ENCODE data around the gene GPATCH1.

Gene GPATCH1

GRCh38 chr19:33063753-33064457 lies 17.1 kb upstream of the GPATCH1 start:
- no peaks in the 10 kb centered on the region for H3K36me3 ChIP-seq (ENCODE audit: insufficient read depth, low read length)
- peaks cover 5% of the 10 kb centered on the region; the same call in 1 of the 2 replicates for H3K27me3 ChIP-seq (ENCODE audit: insufficient read depth, low read length)
- H3K4me3 ChIP-seq (ENCODE audit: low read depth, low read length): peak overlapping the region; percentile 75
- H3K27ac ChIP-seq (ENCODE audit: low read depth, low read length): no peak overlapping the region
- H3K4me1 ChIP-seq (ENCODE audit: control insufficient read depth, insufficient read depth, low read length, unreplicated experiment): no peaks in the 10 kb centered on the region
- no peaks in the 10 kb centered on the region for H3K79me2 ChIP-seq (ENCODE audit: control insufficient read depth, insufficient read depth, low read length, unreplicated experiment)
- H2AFZ ChIP-seq (ENCODE audit: low read length, unreplicated experiment): peak overlapping the region; percentile 38

GRCh38 chr19:33064458-33064791 lies 16.6 kb upstream of the GPATCH1 start:
- H3K27ac ChIP-seq (ENCODE audit: low read depth, low read length): no peak overlapping the region
- peaks cover 5% of the 10 kb centered on the region; the same call in 1 of the 2 replicates for H3K27me3 ChIP-seq (ENCODE audit: insufficient read depth, low read length)
- no peaks in the 10 kb centered on the region for H3K79me2 ChIP-seq (ENCODE audit: control insufficient read depth, insufficient read depth, low read length, unreplicated experiment)
- no peaks in the 10 kb centered on the region for H3K4me1 ChIP-seq (ENCODE audit: control insufficient read depth, insufficient read depth, low read length, unreplicated experiment)
- H3K36me3 ChIP-seq (ENCODE audit: insufficient read depth, low read length): no peaks in the 10 kb centered on the region
- H3K4me3 ChIP-seq (ENCODE audit: low read depth, low read length): peak overlapping the region; percentile 75
- H2AFZ ChIP-seq (ENCODE audit: low read length, unreplicated experiment): no peak overlapping the region

- Histone ChIP-seq H3K4me1 (ENCODE audit: control insufficient read depth, insufficient read depth, low read length, unreplicated experiment) (no peaks in the 10 kb centered on the region), H3K27ac (ENCODE audit: low read depth, low read length) (no peak within 1 kb of the TSS), H3K36me3 (ENCODE audit: insufficient read depth, low read length) (no peaks in the 10 kb centered on the region), H3K27me3 (ENCODE audit: insufficient read depth, low read length) (peaks cover 5% of the 10 kb centered on the region; the same call in 1 of the 2 replicates), H3K79me2 (ENCODE audit: control insufficient read depth, insufficient read depth, low read length, unreplicated experiment) (no peaks in the 10 kb centered on the region), H2AFZ (ENCODE audit: low read length, unreplicated experiment) (peak within 1 kb of the TSS; percentile 78), H3K4me3 (ENCODE audit: low read depth, low read length) (peak within 1 kb of the TSS; percentile 75)
These were observed 16.0 kb upstream of the GPATCH1 start, which contains the start of gene RHPN2 for GRCh38 chr19:33064792-33065550. RHPN2 (minus strand) TSS chr19:33064888; CDS start chr19:33064852, 36 bp downstream.

GRCh38 chr19:33066543-33066942 lies 14.4 kb upstream of the GPATCH1 start:
- Histone ChIP-seq H3K36me3 (ENCODE audit: insufficient read depth, low read length) (no peaks in the 10 kb centered on the region), H2AFZ (ENCODE audit: low read length, unreplicated experiment) (no peak overlapping the region), H3K4me1 (ENCODE audit: control insufficient read depth, insufficient read depth, low read length, unreplicated experiment) (no peaks in the 10 kb centered on the region)

GRCh38 chr19:33067121-33067520 lies 13.9 kb upstream of the GPATCH1 start:
- Histone ChIP-seq H3K79me2 (ENCODE audit: control insufficient read depth, insufficient read depth, low read length, unreplicated experiment) (no peaks in the 10 kb centered on the region), H3K4me1 (ENCODE audit: control insufficient read depth, insufficient read depth, low read length, unreplicated experiment) (no peaks in the 10 kb centered on the region), H3K27ac (ENCODE audit: low read depth, low read length) (no peak overlapping the region), H3K4me3 (ENCODE audit: low read depth, low read length) (no peak overlapping the region), H3K27me3 (ENCODE audit: insufficient read depth, low read length) (peaks cover 5% of the 10 kb centered on the region; the same call in 1 of the 2 replicates), H3K36me3 (ENCODE audit: insufficient read depth, low read length) (no peaks in the 10 kb centered on the region), H2AFZ (ENCODE audit: low read length, unreplicated experiment) (no peak overlapping the region)

More at GRCh38 chr19:33066543-33066942, 14.4 kb upstream of the GPATCH1 start:
- Histone ChIP-seq H3K27me3 (ENCODE audit: insufficient read depth, low read length) (peaks cover 5% of the 10 kb centered on the region; the same call in 1 of the 2 replicates), H3K4me3 (ENCODE audit: low read depth, low read length) (no peak overlapping the region), H3K27ac (ENCODE audit: low read depth, low read length) (no peak overlapping the region), H3K79me2 (ENCODE audit: control insufficient read depth, insufficient read depth, low read length, unreplicated experiment) (no peaks in the 10 kb centered on the region)

GRCh38 chr19:33071887-33072286 lies 9.1 kb upstream of the GPATCH1 start:
- no peaks in the 10 kb centered on the region for H3K36me3 ChIP-seq (ENCODE audit: insufficient read depth, low read length)
- no peak overlapping the region for H2AFZ ChIP-seq (ENCODE audit: low read length, unreplicated experiment)
- H3K4me1 ChIP-seq (ENCODE audit: control insufficient read depth, insufficient read depth, low read length, unreplicated experiment): no peaks in the 10 kb centered on the region
- H3K27me3 ChIP-seq (ENCODE audit: insufficient read depth, low read length): no peaks in the 10 kb centered on the region
- no peak overlapping the region for H3K27ac ChIP-seq (ENCODE audit: low read depth, low read length)
- H3K4me3 ChIP-seq (ENCODE audit: low read depth, low read length): no peak overlapping the region
- H3K79me2 ChIP-seq (ENCODE audit: control insufficient read depth, insufficient read depth, low read length, unreplicated experiment): no peaks in the 10 kb centered on the region

GRCh38 chr19:33075519-33075918 lies 5.5 kb upstream of the GPATCH1 start:
- no peak overlapping the region for H3K4me3 ChIP-seq (ENCODE audit: low read depth, low read length)
- no peaks in the 10 kb centered on the region for H3K36me3 ChIP-seq (ENCODE audit: insufficient read depth, low read length)
- no peaks in the 10 kb centered on the region for H3K27me3 ChIP-seq (ENCODE audit: insufficient read depth, low read length)
- H3K79me2 ChIP-seq (ENCODE audit: control insufficient read depth, insufficient read depth, low read length, unreplicated experiment): no peaks in the 10 kb centered on the region
- H3K27ac ChIP-seq (ENCODE audit: low read depth, low read length): no peak overlapping the region
- H2AFZ ChIP-seq (ENCODE audit: low read length, unreplicated experiment): no peak overlapping the region
- H3K4me1 ChIP-seq (ENCODE audit: control insufficient read depth, insufficient read depth, low read length, unreplicated experiment): no peaks in the 10 kb centered on the region

- H3K36me3 ChIP-seq (ENCODE audit: insufficient read depth, low read length): 0 out of 2 replicates have a peak, but pooled peaks cover 3% of the 10 kb centered on the region
- no peak overlapping the region for H3K4me3 ChIP-seq (ENCODE audit: low read depth, low read length)
- H3K4me1 ChIP-seq (ENCODE audit: control insufficient read depth, insufficient read depth, low read length, unreplicated experiment): peaks cover 7% of the 10 kb centered on the region
- no peaks in the 10 kb centered on the region for H3K27me3 ChIP-seq (ENCODE audit: insufficient read depth, low read length)
- H3K79me2 ChIP-seq (ENCODE audit: control insufficient read depth, insufficient read depth, low read length, unreplicated experiment): peaks cover 14% of the 10 kb centered on the region
- no peak overlapping the region for H3K27ac ChIP-seq (ENCODE audit: low read depth, low read length)
- H2AFZ ChIP-seq (ENCODE audit: low read length, unreplicated experiment): no peak overlapping the region
These were observed 4.7 kb downstream of the GPATCH1 start for GRCh38 chr19:33085570-33086128.

GRCh38 chr19:33086955-33087354 lies 6.0 kb downstream of the GPATCH1 start:
- H2AFZ ChIP-seq (ENCODE audit: low read length, unreplicated experiment): no peak overlapping the region
- peaks cover 5% of the 10 kb centered on the region for H3K79me2 ChIP-seq (ENCODE audit: control insufficient read depth, insufficient read depth, low read length, unreplicated experiment)
- 0 out of 2 replicates have a peak, but pooled peaks cover 3% of the 10 kb centered on the region for H3K36me3 ChIP-seq (ENCODE audit: insufficient read depth, low read length)
- no peaks in the 10 kb centered on the region for H3K27me3 ChIP-seq (ENCODE audit: insufficient read depth, low read length)
- H3K4me1 ChIP-seq (ENCODE audit: control insufficient read depth, insufficient read depth, low read length, unreplicated experiment): peaks cover 4% of the 10 kb centered on the region
- H3K27ac ChIP-seq (ENCODE audit: low read depth, low read length): no peak overlapping the region
- H3K4me3 ChIP-seq (ENCODE audit: low read depth, low read length): no peak overlapping the region

- 0 out of 2 replicates have a peak, but pooled peaks cover 3% of the 10 kb centered on the region for H3K36me3 ChIP-seq (ENCODE audit: insufficient read depth, low read length)
- H3K79me2 ChIP-seq (ENCODE audit: control insufficient read depth, insufficient read depth, low read length, unreplicated experiment): no peaks in the 10 kb centered on the region
- H3K27me3 ChIP-seq (ENCODE audit: insufficient read depth, low read length): no peaks in the 10 kb centered on the region
- H3K4me1 ChIP-seq (ENCODE audit: control insufficient read depth, insufficient read depth, low read length, unreplicated experiment): no peaks in the 10 kb centered on the region
- no peak overlapping the region for H2AFZ ChIP-seq (ENCODE audit: low read length, unreplicated experiment)
- H3K4me3 ChIP-seq (ENCODE audit: low read depth, low read length): no peak overlapping the region
- no peak overlapping the region for H3K27ac ChIP-seq (ENCODE audit: low read depth, low read length)
These were observed 8.0 kb downstream of the GPATCH1 start for GRCh38 chr19:33089010-33089409.

Measured in ACC112 (cell line).